GM12874 (cell line): Measurements from ENCODE around the gene KLF1.

Experiments
- TF ChIP-seq, protein P1 (sequence below): IDR thresholded peaks from 2 replicates; pipeline ENCODE4 v1.5.1; 2011; ENCODE audit warnings: low read depth, mild to moderate bottlenecking, control low read depth, low read length, moderate library complexity; ENCODE audit not compliant: insufficient read depth

Gene KLF1

GRCh38 chr19:12907166-12907565 is 20.2 kb upstream of the KLF1 start:
- TF ChIP-seq, protein P1, sequence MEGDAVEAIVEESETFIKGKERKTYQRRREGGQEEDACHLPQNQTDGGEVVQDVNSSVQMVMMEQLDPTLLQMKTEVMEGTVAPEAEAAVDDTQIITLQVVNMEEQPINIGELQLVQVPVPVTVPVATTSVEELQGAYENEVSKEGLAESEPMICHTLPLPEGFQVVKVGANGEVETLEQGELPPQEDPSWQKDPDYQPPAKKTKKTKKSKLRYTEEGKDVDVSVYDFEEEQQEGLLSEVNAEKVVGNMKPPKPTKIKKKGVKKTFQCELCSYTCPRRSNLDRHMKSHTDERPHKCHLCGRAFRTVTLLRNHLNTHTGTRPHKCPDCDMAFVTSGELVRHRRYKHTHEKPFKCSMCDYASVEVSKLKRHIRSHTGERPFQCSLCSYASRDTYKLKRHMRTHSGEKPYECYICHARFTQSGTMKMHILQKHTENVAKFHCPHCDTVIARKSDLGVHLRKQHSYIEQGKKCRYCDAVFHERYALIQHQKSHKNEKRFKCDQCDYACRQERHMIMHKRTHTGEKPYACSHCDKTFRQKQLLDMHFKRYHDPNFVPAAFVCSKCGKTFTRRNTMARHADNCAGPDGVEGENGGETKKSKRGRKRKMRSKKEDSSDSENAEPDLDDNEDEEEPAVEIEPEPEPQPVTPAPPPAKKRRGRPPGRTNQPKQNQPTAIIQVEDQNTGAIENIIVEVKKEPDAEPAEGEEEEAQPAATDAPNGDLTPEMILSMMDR, result no peak

DNA sequence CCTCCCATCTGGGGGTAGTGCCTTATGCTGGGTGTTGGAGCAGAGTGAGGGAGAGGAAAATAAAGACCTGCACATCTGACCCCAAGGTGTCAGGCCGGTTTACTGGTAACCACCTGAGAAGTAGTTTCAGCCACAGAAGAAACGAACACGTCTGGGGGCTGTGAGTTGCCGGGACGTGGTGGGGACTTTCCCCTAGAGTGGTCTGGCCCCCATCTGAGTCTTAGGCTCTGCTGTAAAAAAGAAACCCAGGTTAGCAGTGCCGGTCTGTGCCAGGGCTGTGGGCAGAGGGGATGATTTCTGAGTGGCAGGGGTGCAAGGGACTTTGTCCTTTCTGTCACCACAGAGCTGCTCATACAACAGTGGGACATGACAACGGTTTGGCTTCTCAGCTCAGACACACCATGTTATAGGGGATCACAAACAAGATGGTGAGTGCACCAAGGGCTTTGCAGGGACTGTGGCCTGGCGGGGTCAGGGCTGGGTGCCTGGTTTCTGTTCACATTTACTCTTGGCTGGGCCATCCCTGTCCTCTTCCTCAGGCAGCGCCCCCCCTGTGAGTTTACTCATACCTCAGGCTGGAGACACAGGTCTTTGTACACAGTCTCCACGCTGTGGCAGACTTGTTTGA is 13.0 kb upstream of the KLF1 start:
- TF ChIP-seq, protein P1, result no peak

DNA sequence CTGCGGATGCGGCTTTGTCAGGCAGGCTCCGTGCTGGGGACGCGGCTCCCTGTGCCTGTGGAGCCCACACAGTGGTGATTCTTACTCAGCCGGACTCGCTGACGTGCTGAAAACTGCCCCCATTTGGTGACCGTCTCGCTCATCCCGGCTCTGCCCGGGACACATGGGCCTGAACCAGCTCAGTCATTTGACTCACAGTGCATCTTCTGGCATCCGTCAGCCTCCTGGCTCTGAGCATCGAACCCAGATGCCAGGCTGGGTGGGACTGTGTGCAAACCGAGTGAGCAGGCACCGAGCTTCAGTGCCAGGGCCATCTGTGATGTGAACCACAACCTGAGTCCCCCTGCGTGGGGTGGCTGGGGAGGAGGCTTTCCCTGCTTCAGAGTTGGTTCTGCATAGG is 9.5 kb upstream of the KLF1 start:
- TF ChIP-seq, protein P1, result no peak

- TF ChIP-seq, protein P1, result no peak
Observed at GRCh38 chr19:12893582-12893981, 6.6 kb upstream of the KLF1 start.

GRCh38 chr19:12891553-12892021 is 4.6 kb upstream of the KLF1 start:
- TF ChIP-seq, protein P1, result no peak

DNA sequence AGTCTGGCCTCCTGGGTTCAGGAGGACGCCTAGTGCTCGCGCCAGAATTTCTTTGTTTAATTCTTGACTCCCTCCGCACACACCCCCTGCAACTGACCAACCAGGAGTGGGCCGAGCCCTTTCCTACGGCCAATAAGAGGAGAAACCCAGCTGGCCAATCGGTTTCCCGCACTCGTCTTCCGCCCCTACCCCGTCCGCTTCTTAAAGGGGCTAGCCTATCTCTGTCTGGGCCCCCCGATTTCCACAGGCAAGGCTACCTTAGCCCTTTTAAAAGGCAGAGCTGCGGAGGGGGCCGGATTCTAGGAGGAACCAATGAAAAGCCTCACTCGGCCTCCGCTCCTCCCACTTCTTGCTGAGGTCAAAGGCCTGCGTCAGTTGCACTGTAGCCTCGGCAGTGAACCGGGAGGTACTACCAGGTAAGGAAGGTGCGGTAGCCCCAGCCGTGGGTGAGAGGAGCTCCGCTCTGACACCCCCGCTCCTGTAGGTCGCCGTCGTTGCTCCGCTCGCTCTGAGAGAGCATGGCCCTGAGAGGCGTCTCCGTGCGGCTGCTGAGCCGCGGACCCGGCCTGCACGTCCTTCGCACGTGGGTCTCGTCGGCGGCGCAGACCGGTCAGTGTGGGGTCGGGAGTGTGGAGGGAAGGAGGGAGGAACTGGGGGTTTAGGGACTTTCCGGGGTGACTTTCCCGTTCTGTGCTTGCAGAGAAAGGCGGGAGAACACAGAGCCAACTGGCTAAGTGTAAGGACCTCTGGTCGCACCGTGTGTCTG is 4.0 kb upstream of the KLF1 start, which contains the start of gene GCDH:
Gene GCDH, plus strand, starts transcription at position 374 of the 766 bp plus-strand sequence. Its CDS starts 145 bp downstream, at position 519.
- TF ChIP-seq, protein P1, result no peak

GRCh38 chr19:12888006-12888603 is 1.1 kb upstream of the KLF1 start:
- TF ChIP-seq, protein P1, result no peak
